Testis (tissue), 3 donors: ENCODE results near the gene ZFP57. TPM values are rescaled to one million over a fixed set of nuclear protein-coding genes. Genes with fewer than 3 reads are reported as not detected.

Experiments
- DNase-seq: peaks from one replicate; pipeline ENCODE4 v3.0.0-alpha.2; 2019
- H3K27ac ChIP-seq, 2 donors: fragments of 200-600 bp; sonication (generic); one replicate each; pipeline ENCODE4 v1.5.1; 2019
- H3K27me3 ChIP-seq: fragments of 200-600 bp; sonication (generic); one replicate; pipeline ENCODE4 v1.5.1; 2019
- H3K36me3 ChIP-seq: fragments of 200-600 bp; sonication (generic); one replicate; pipeline ENCODE4 v1.5.1; 2017; ENCODE audit warnings: low read depth; ENCODE audit errors: missing control alignments
- H3K4me1 ChIP-seq: fragments of 200-600 bp; sonication (generic); one replicate; pipeline ENCODE4 v1.5.1; 2019
- H3K4me3 ChIP-seq, 2 donors: fragments of 200-600 bp; sonication (generic); one replicate each; pipeline ENCODE4 v1.5.1; 2017 to 2019
- H3K9me3 ChIP-seq: fragments of 200-600 bp; sonication (generic); one replicate; pipeline ENCODE4 v1.5.1; 2017
- POLR2A ChIP-seq: fragments of 450-650 bp; IDR thresholded peaks from one replicate; pipeline ENCODE4 v1.6.1; 2017; ENCODE audit warnings: antibody characterized with exemption, mild to moderate bottlenecking, moderate library complexity
- WGBS, 2 donors: methylation state at CpG; one replicate each; pipeline ENCODE4 v1.1.5; 2018; 5-methylcytosine and 5-hydroxymethylcytosine counted together
- intact Hi-C: fragments of 100-400 bp; cut with DNase I; formaldehyde crosslinking; loops from one replicate; pipeline ENCODE4 v1.15.1; 2023; ENCODE audit warnings: low total_unique reads
- polyA plus RNA-seq: library from polyadenylated mRNA; stranded (reverse); fragments of 350-450 nt; fragmentation: Illumina TruSeq; extraction: RNeasy Lipid Tissue Mini Kit (QIAGEN cat#74804); gene quantifications from one replicate; pipeline ENCODE4 v1.2.3, GENCODE V29; 2014; ENCODE audit warnings: low read depth, low replicate concordance; ENCODE audit not compliant: insufficient read depth
- total RNA-seq, 2 donors: library from RNA; depleted of rRNA; stranded (reverse); fragments of >200 nt; gene quantifications; one replicate each; pipeline ENCODE4 v1.2.3, GENCODE V29; 2016
- TF ChIP-seq, protein P1 (sequence below), 3 experiments: fragments of 450-650 bp in 2 of 3; fragments of 200-600 bp in 1 of 3; sonication (generic) in 1 of 3; IDR thresholded peaks; one replicate each; pipeline ENCODE4 v1.5.1; 2016 to 2019; ENCODE audit warnings: antibody characterized with exemption in 3 of 3, mild to moderate bottlenecking in 2 of 3, moderate library complexity in 1 of 3

Gene ZFP57
- total and polyA plus RNA-seq, 3 donors from 2014 or later: 0.91 to 1.6 (median 1.4) TPM

DNA sequence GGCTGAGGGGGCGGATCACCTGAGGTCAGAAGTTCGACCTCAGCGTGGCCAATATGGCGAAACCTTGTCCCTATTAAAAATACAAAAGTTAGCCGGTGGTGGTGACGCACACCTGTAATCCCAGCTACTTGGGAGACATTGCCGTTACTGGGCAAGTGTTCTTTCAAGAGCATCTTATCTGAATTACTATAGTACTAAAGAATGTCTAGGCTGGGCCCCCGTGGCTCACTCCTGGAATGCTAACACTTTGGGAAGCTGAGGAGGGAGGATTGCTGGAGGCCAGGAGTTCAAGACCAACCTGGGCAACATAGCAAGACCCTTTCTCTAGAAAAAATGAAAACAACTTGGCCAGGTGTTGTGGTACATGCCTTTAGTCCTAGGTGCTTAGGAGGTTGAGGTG, 859 bp upstream of the ZFP57 start:
- WGBS, 2 donors: 62 to 65% methylated on average over 8 of the region's 8 CpGs
- H3K27me3 ChIP-seq: no peaks in the 10 kb centered on the region
- intact Hi-C loops: no loop called here
- DNase-seq: no peak
- H3K27ac ChIP-seq: no peak overlapping the region
- TF ChIP-seq, protein P1, sequence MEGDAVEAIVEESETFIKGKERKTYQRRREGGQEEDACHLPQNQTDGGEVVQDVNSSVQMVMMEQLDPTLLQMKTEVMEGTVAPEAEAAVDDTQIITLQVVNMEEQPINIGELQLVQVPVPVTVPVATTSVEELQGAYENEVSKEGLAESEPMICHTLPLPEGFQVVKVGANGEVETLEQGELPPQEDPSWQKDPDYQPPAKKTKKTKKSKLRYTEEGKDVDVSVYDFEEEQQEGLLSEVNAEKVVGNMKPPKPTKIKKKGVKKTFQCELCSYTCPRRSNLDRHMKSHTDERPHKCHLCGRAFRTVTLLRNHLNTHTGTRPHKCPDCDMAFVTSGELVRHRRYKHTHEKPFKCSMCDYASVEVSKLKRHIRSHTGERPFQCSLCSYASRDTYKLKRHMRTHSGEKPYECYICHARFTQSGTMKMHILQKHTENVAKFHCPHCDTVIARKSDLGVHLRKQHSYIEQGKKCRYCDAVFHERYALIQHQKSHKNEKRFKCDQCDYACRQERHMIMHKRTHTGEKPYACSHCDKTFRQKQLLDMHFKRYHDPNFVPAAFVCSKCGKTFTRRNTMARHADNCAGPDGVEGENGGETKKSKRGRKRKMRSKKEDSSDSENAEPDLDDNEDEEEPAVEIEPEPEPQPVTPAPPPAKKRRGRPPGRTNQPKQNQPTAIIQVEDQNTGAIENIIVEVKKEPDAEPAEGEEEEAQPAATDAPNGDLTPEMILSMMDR (IDR thresholded peaks at IDR 0.05): no peak
- no peak for TF ChIP-seq POLR2A
- H3K4me1 ChIP-seq: no peaks in the 10 kb centered on the region
- H3K36me3 ChIP-seq: no peaks in the 10 kb centered on the region
- H3K9me3 ChIP-seq: no peaks in the 10 kb centered on the region
- H3K4me3 ChIP-seq: no peak overlapping the region

DNA sequence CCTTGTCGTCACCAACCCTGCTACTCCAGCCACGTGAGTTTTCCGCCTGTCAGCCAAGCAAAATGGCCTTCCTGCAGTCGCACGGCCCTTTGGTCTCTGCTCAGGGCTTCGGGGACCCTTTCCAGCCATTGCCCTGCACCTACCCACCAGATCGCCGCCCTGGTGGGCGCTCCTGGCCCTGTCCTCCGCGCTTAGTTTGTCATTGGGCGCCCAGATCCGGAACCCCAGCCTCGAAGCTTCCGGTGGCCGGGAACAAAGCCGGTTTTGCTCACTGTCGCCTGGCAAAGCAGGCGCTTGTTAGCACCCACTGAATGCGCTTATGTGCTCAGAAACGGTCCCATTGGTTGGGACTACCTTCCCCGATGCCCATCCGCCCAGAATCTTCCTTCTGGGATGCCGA, 536 bp downstream of the ZFP57 start:
- Histone ChIP-seq H3K27ac (no peak overlapping the region), H3K9me3 (no peaks in the 10 kb centered on the region), H3K4me3 (peak overlapping the region; percentile 12 to 53), H3K27me3 (no peaks in the 10 kb centered on the region), H3K36me3 (no peaks in the 10 kb centered on the region), H3K4me1 (no peaks in the 10 kb centered on the region)
- WGBS, 2 donors: 44 to 78% methylated on average over 24 of the region's 24 CpGs
- no peak for DNase-seq
- no peak for TF ChIP-seq POLR2A
- TF ChIP-seq, protein P1 (IDR thresholded peaks at IDR 0.05): no peak
- intact Hi-C loops: no loop called here

DNA sequence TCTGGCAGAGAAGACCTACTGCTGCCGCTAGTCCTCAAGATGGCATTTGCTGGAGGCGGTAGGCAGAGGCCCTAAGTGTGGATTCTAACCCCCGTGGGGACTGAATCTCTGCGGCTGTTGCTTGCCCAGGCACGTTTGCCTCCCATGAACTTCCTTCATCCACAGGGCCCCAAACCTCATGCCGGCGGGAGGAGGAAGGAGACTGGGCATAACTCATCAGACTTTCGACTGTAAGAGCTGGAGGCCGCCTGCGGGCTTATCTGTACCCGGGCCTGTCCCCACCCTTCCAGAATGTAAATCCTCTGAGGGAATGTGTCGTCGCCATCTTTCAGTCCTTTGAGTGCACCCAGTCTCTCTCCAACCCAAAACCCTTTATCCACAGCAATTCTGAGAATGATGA, 990 bp downstream of the ZFP57 start:
- 39 to 49% methylated on average over 11 to 13 of the region's 13 CpGs for WGBS, 2 donors
- intact Hi-C loops: no loop called here
- H3K36me3 ChIP-seq: no peaks in the 10 kb centered on the region
- H3K4me3 ChIP-seq: peak overlapping the region; percentile 12 to 53
- no peaks in the 10 kb centered on the region for H3K4me1 ChIP-seq
- no peaks in the 10 kb centered on the region for H3K27me3 ChIP-seq
- no peak for DNase-seq
- no peaks in the 10 kb centered on the region for H3K9me3 ChIP-seq
- no peak overlapping the region for H3K27ac ChIP-seq
- no peak for TF ChIP-seq POLR2A
- TF ChIP-seq, protein P1 (IDR thresholded peaks at IDR 0.05): no peak

DNA sequence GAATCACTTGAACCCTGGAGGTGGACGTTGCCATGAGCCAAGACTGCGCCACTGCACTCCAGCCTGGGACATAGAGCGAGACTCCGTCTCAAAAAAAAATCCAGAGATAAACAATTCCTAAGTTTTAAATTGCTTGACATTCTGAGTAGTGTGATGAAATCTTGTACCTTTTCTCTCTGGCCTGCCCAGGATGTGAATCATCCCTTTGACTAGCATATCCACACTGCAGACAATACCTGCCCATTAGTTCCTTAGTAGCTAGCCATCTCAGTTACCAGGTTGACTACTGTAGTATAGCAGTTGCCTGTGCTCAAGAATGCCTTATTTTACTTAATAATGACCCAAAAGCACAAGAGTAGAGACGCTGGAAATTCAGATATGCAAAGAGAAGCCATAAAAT, 2.8 kb downstream of the ZFP57 start:
- TF ChIP-seq, protein P1 (IDR thresholded peaks at IDR 0.05): no peak
- no peak for TF ChIP-seq POLR2A
- H3K4me3 ChIP-seq: no peak overlapping the region
- no peaks in the 10 kb centered on the region for H3K4me1 ChIP-seq
- no peaks in the 10 kb centered on the region for H3K9me3 ChIP-seq
- H3K27ac ChIP-seq: no peak overlapping the region
- 78 to 95% methylated on average over 5 of the region's 5 CpGs for WGBS, 2 donors
- H3K36me3 ChIP-seq: no peaks in the 10 kb centered on the region
- intact Hi-C loops: no loop called here
- H3K27me3 ChIP-seq: no peaks in the 10 kb centered on the region
- DNase-seq: no peak

DNA sequence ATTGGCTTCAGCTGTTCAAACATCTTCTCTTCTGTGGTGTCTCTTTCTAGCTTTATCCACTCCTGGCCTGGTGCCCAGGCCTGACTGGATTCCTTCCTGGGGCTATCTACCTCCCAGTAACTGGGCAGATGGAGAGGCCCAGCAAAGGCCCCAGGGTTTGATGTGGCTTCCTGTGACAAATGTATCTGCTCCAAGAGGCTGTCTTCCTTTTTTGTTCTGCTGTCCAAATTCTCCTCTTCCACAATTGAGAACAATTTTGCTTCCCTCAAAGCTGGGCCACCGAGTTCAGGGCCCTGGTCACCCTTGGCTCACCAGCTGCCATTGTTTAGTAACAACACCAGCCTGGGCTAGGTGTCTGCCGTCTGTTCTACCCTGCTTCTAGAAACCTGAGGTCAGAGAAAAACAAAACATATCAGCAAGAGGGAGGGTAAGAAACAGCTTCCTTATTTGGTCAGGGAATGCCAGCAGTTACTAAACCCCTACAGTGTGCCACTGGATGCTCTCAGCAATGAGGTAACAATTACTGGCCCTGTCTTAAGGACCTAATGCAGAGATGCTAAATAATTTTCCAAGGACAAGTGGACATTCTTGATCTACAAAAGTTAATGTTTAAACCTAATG, 3.9 kb downstream of the ZFP57 start:
- TF ChIP-seq, protein P1 (IDR thresholded peaks at IDR 0.05): no peak
- TF ChIP-seq POLR2A: no peak
- WGBS, 2 donors: 18 to 46% methylated on average over 2 of the region's 2 CpGs
- no peaks in the 10 kb centered on the region for H3K36me3 ChIP-seq
- no peak overlapping the region for H3K27ac ChIP-seq
- no peaks in the 10 kb centered on the region for H3K9me3 ChIP-seq
- intact Hi-C loops: no loop called here
- H3K4me3 ChIP-seq: no peak overlapping the region
- DNase-seq: no peak
- no peaks in the 10 kb centered on the region for H3K27me3 ChIP-seq
- H3K4me1 ChIP-seq: no peaks in the 10 kb centered on the region
